ENCODE results near the gene TMEM183A.

TMEM183A gene

DNA sequence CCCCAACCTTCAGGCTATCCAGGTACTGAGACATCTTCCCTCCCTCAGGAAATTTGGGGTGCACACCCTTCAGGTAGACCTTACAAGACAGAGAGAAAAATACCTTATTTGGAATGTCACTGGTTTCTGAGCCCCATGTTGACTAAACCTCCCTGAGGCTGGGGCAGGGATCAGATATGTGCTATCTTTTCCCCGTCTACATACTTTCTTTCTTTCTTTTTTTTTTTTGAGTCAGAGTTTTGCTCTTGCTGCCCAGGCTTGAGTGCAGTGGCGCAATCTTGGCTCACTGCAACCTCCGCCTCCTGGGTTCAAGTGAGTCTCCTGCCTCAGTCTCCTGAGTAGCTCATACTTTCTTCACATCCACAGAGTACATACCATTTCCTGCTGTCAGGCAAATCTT, 41.8 kb upstream of the TMEM183A start:
- H3K27me3 ChIP-seq: no peaks in the 10 kb centered on the region
- no peaks in the 10 kb centered on the region for H3K9me3 ChIP-seq (replicated peaks in 1 of 11)
- H3K36me3 ChIP-seq: peaks cover 22 to 53% (median 45%) of the 10 kb centered on the region in 11 experiments
- 0 out of 22 replicates have a peak, but pooled peaks of 1 of the 11 experiments have one; percentile 11 for TF ChIP-seq Cebpa-rat (IDR thresholded peaks at IDR 0.05)
- peak overlapping the region in 3 of 11 experiments; percentile 12 to 91 (median 18); a peak in 3 of 22 replicates for H3K9ac ChIP-seq
- no peak overlapping the region for H3K27ac ChIP-seq
- peaks cover 40 to 56% (median 48%) of the 10 kb centered on the region in 10 experiments for H3K4me1 ChIP-seq
- H3K4me3 ChIP-seq: 0 out of 20 replicates have a peak overlapping the region, but pooled peaks of 2 of the 10 experiments have one; percentile 96 to 99
- peak overlapping the region; percentile 94 to 99 (median 96) for H3K4me2 ChIP-seq
- H4K20me1 ChIP-seq: peaks cover 0 to 7% (median 0%) of the 10 kb centered on the region in 11 experiments; a peak in 4 of 22 replicates

DNA sequence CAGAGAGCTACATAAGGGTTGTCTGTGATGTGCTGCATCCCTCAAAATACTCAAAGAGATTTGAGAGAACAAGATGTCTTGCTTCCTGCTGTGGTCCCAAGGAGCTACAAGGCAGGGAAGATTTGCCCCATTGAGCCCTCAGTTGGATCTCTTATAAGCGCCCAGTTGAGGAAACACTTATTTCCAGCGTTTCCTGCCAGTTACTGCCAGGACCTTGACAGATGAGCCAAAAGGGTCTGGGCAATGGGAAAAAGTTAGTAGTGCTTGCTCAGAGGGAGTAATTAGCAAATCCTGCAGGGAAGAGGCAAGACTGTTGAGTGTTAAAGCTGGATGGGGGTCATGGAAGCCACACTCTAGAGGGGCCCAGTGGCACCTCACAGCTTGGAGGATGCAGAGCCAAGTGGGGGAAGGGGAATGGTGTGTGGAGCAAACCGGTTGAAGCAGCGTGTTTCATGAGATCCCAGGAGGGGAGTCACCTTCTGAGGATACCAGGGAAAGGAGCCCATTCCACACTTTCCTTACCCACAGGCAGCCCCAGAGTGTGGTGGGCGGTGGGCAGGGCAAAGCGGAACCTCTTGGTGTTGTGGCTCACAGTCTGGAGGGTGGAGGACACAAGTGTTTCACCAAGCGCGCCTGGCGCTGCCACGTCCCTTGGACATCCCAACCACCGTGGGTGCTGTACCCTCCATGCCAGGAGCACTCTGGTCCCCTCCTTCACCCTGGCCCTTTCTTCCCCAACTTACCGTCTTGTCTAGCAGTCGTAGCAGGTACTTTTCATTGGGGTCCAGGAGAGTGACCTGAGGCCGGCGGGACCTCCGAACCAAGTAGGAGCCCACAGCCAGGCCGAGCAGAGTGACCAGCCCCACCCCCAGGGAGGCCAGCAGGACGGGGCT, 40.9 kb upstream of the TMEM183A start:
- no peak for TF ChIP-seq Cebpa-rat (IDR thresholded peaks at IDR 0.05)
- peak overlapping the region; percentile 80 to 99 (median 92) for H3K4me3 ChIP-seq
- H4K20me1 ChIP-seq: peaks cover 0 to 7% (median 0%) of the 10 kb centered on the region in 11 experiments; a peak in 4 of 22 replicates
- peak overlapping the region; percentile 84 to 95 (median 89) for H3K9ac ChIP-seq
- H3K36me3 ChIP-seq: peaks cover 22 to 46% (median 42%) of the 10 kb centered on the region in 11 experiments
- no peaks in the 10 kb centered on the region for H3K27me3 ChIP-seq
- peak overlapping the region; percentile 94 to 99 (median 96) for H3K4me2 ChIP-seq
- H3K4me1 ChIP-seq: peaks cover 42 to 56% (median 50%) of the 10 kb centered on the region in 10 experiments
- H3K27ac ChIP-seq: peak overlapping the region; percentile 73 to 91 (median 83)
- no peaks in the 10 kb centered on the region for H3K9me3 ChIP-seq (replicated peaks in 1 of 11)

DNA sequence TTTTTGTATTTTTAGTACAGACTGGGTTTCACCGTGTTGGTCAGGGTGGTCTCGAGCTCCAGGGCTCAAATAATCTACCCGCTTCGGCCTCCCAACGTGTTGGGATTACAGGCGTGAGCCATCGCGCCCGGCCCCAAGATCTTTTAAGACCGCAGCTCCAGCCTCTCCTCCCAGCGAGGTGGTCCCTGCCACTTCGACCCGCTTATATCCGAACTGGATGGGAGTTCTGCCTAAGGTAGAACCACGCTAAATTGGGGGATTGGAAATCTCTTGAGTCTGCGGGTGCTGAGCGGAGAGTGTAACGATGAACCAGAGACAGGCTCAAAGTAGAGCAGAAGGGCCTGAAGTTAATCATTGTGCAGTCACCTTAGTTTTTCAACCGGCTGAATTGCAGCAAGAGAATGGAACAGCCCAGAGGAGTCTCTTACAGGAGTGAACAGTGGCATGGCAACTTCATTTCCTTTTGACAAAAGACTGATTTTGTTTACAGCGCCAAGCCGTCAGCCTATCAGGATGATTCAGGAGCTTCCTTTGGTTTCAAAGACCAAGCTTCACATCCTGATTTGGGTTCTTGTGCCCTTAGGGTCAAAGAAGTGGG, 39.4 kb upstream of the TMEM183A start:
- no peak for TF ChIP-seq Cebpa-rat (IDR thresholded peaks at IDR 0.05)
- peak overlapping the region; percentile 74 to 98 (median 90) for H3K27ac ChIP-seq
- H3K4me1 ChIP-seq: peaks cover 42 to 53% (median 50%) of the 10 kb centered on the region in 10 experiments

DNA sequence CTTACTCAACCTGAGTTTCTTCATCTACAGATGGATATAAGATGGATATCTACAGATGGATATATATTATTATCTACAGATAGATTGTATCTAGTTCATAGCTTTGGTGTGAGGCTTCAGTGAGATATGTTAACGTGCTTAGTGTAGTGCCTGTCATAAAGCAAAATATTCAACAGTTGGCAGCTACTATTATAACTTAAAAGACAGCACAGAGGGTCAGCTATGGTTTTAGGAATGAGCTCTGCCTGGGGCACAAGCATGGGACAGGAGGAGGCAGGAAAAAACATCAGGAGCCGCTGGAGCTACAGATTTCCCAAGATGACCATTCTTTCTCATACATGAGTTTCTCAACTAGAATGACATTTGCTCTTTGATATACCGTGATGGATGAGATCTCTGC, 38.8 kb upstream of the TMEM183A start:
- peak overlapping the region; percentile 67 to 99 (median 90) for H3K4me3 ChIP-seq
- TF ChIP-seq Cebpa-rat (IDR thresholded peaks at IDR 0.05): no peak
- H3K4me1 ChIP-seq: peaks cover 42 to 53% (median 50%) of the 10 kb centered on the region in 10 experiments
- H3K9me3 ChIP-seq (replicated peaks in 1 of 11): peaks cover 0 to 10% (median 0%) of the 10 kb centered on the region in 11 experiments; a peak in 3 of 22 replicates
- no peaks in the 10 kb centered on the region for H3K27me3 ChIP-seq
- H3K4me2 ChIP-seq: peak overlapping the region; percentile 86 to 100 (median 99)
- peak overlapping the region; percentile 74 to 98 (median 90) for H3K27ac ChIP-seq
- H3K9ac ChIP-seq: peak overlapping the region; percentile 78 to 92 (median 86)
- peaks cover 0 to 7% (median 0%) of the 10 kb centered on the region in 11 experiments; a peak in 4 of 22 replicates for H4K20me1 ChIP-seq
- peaks cover 7 to 25% (median 21%) of the 10 kb centered on the region in 11 experiments for H3K36me3 ChIP-seq

More for the DNA sequence above, 39.4 kb upstream of the TMEM183A start:
- H3K27me3 ChIP-seq: no peaks in the 10 kb centered on the region
- H3K36me3 ChIP-seq: peaks cover 12 to 30% (median 26%) of the 10 kb centered on the region in 11 experiments
- H3K4me3 ChIP-seq: peak overlapping the region; percentile 67 to 99 (median 90)
- H3K9ac ChIP-seq: peak overlapping the region; percentile 78 to 92 (median 86)
- H3K9me3 ChIP-seq (replicated peaks in 1 of 11): peaks cover 0 to 7% (median 0%) of the 10 kb centered on the region in 11 experiments; a peak in 3 of 22 replicates
- H4K20me1 ChIP-seq: peaks cover 0 to 7% (median 0%) of the 10 kb centered on the region in 11 experiments; a peak in 4 of 22 replicates
- H3K4me2 ChIP-seq: peak overlapping the region; percentile 86 to 100 (median 99)

DNA sequence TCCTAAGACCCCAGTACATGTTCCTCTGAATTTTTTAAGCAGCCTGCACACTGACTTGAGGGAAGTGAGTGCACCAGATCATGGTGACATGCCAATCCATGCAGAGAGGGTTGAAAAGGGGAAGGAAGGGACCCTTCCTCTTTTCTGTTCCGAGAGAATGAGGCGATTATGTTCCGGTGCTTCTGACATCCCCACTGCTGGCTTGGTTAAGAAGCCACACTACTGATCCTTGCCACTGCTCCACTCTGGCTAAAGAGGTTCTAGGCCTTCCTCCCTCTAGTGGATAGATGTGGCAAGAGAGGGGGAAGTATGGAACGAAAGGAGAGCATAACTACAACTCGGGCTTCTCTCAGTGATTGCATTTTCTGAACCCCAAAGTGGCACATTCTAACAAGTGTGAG, 38.3 kb upstream of the TMEM183A start:
- peaks cover 42 to 53% (median 50%) of the 10 kb centered on the region in 10 experiments for H3K4me1 ChIP-seq
- peaks cover 0 to 7% (median 0%) of the 10 kb centered on the region in 11 experiments; a peak in 4 of 22 replicates for H4K20me1 ChIP-seq
- H3K4me2 ChIP-seq: peak overlapping the region; percentile 86 to 100 (median 99)
- TF ChIP-seq Cebpa-rat (IDR thresholded peaks at IDR 0.05): peak in 2 of 11 experiments; percentile 25 to 35; a peak in 2 of 22 replicates
- H3K4me3 ChIP-seq: peak overlapping the region in 8 of 10 experiments; percentile 67 to 99 (median 90); a peak in 10 of 20 replicates
- H3K9me3 ChIP-seq (replicated peaks in 1 of 11): peaks cover 0 to 10% (median 0%) of the 10 kb centered on the region in 11 experiments; a peak in 3 of 22 replicates
- peak overlapping the region; percentile 74 to 98 (median 90) for H3K27ac ChIP-seq
- peak overlapping the region; percentile 78 to 92 (median 86) for H3K9ac ChIP-seq
- H3K36me3 ChIP-seq: peaks cover 4 to 19% (median 15%) of the 10 kb centered on the region in 11 experiments; a peak in 19 of 22 replicates
- no peaks in the 10 kb centered on the region for H3K27me3 ChIP-seq

DNA sequence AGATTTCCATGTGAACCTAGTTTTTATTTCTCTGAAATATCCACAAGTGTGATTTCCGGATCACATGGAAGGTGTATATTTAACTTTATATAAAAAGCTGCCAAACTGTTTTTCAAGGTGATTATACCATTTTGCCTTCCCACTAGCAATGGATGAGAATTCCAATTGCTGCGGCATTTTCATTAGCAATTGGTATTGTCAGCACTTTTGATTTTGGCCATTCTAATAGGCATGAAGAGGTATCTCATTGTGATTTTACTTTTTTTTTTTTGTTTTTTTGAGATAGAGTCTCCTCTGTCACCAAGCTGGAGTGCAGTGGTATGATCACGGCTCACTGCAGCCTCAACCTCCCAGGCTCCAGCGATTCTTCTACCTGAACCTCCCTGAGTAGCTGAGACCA, 35.1 kb upstream of the TMEM183A start:
- Histone ChIP-seq H4K20me1 (no peaks in the 10 kb centered on the region), H3K27ac (no peak overlapping the region), H3K4me1 (peaks cover 28 to 42% (median 37%) of the 10 kb centered on the region in 10 experiments), H3K4me3 (no peak overlapping the region), H3K36me3 (no peaks in the 10 kb centered on the region), H3K4me2 (no peak overlapping the region), H3K27me3 (no peaks in the 10 kb centered on the region), H3K9ac (no peak overlapping the region), H3K9me3 (replicated peaks in 1 of 11) (peaks cover 0 to 10% (median 0%) of the 10 kb centered on the region in 11 experiments; a peak in 3 of 22 replicates)
- no peak for TF ChIP-seq Cebpa-rat (IDR thresholded peaks at IDR 0.05)

DNA sequence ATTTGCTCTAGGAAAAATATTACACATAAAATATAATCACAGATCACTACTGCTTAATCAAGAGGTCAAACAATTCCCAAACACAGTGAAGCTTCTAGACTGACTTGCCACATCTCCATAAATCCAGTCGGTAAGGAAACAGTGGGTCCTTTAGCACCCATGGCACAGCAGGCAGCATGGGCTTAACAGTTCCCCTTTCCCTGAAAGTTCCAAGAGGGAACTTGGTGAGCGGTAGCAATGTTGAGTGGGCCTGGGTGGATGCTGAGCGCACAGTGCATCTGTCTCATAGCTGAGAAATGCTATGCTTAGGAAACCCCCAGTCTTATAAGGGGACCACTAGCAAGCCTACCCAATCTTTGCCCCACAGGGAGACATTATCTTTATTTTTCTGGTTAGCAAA, 32.3 kb upstream of the TMEM183A start:
- H3K27ac ChIP-seq: no peak overlapping the region
- no peaks in the 10 kb centered on the region for H4K20me1 ChIP-seq
- no peaks in the 10 kb centered on the region for H3K27me3 ChIP-seq
- no peak overlapping the region for H3K9ac ChIP-seq
- H3K4me1 ChIP-seq: peaks cover 18 to 35% (median 27%) of the 10 kb centered on the region in 10 experiments
- H3K4me2 ChIP-seq: no peak overlapping the region
- peaks cover 0 to 10% (median 0%) of the 10 kb centered on the region in 11 experiments; a peak in 3 of 22 replicates for H3K9me3 ChIP-seq (replicated peaks in 1 of 11)
- no peaks in the 10 kb centered on the region for H3K36me3 ChIP-seq
- no peak overlapping the region for H3K4me3 ChIP-seq
- TF ChIP-seq Cebpa-rat (IDR thresholded peaks at IDR 0.05): no peak

DNA sequence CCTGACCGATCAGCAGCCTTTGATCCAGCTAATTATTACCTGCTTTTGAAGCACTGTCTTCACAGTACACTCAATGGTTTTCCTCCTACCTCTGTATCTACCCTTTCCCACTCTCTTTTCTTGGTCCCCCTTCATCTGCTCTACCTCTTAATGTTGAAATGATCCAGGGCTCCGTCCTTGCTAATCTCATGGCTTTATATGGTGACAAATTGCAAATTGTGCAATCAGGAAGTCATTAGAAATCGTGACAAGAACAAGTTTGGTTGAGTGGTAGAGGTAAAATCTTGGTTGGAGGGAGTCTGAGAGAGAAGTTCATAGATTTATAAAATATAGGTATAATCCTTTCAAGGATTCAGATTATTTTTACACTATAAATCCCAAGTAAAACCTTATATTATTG, 30.5 kb upstream of the TMEM183A start:
- no peaks in the 10 kb centered on the region for H4K20me1 ChIP-seq
- no peaks in the 10 kb centered on the region for H3K36me3 ChIP-seq
- no peak overlapping the region for H3K9ac ChIP-seq
- H3K27ac ChIP-seq: 0 out of 22 replicates have a peak overlapping the region, but pooled peaks of 1 of the 11 experiments have one; percentile 24
- H3K27me3 ChIP-seq: no peaks in the 10 kb centered on the region
- H3K4me1 ChIP-seq: peaks cover 10 to 37% (median 31%) of the 10 kb centered on the region in 10 experiments
- H3K4me3 ChIP-seq: no peak overlapping the region
- H3K4me2 ChIP-seq: peak overlapping the region in 9 of 11 experiments; percentile 24 to 63 (median 39); a peak in 14 of 22 replicates
- peaks cover 0 to 22% (median 11%) of the 10 kb centered on the region in 11 experiments; a peak in 17 of 22 replicates for H3K9me3 ChIP-seq (replicated peaks in 1 of 11)
- TF ChIP-seq Cebpa-rat (IDR thresholded peaks at IDR 0.05): peak in 5 of 11 experiments; percentile 37 to 81 (median 58); a peak in 7 of 22 replicates

Measured in BLaER1 treated with 17β-estradiol and CSF1 and Interleukin-3, amounts not matched to agents 10 nM and 100 nM (cell line).